NB4 (cell line): ENCODE results near the gene DNAH17.

Experiments used
- CTCF ChIP-seq: IDR thresholded peaks from one replicate; pipeline ENCODE4 v1.5.1; 2012; ENCODE audit warnings: low read depth, low read length
- MYC ChIP-seq: IDR thresholded peaks from 2 replicates; pipeline ENCODE4 v1.6.1; 2011; ENCODE audit warnings: low read depth, low read length
- POLR2A ChIP-seq: IDR thresholded peaks from 2 replicates; pipeline ENCODE4 v1.6.1; 2011; ENCODE audit warnings: mild to moderate bottlenecking; ENCODE audit not compliant: insufficient read length; ENCODE audit errors: extremely low read depth

- TF ChIP-seq MYC (no peak), CTCF (no peak), POLR2A (no peak)
These were observed at the start of gene DNAH17 for GRCh38 chr17:78577296-78577695.
